Measurements from ENCODE around the gene NT5C3B.
"Not testable (repeated sequence)": the region's sequence is repeated elsewhere in the genome, so short reads cannot be mapped to it uniquely, and the experiment has no call there.

NT5C3B gene

GRCh38 chr17:41839448-41839847 lies 3.4 kb upstream of the NT5C3B start:
- H3K9ac ChIP-seq (ENCODE audit: low read length); H3K4me1 ChIP-seq (ENCODE audit: control insufficient read depth, insufficient read depth, low read length); H3K27me3 ChIP-seq (ENCODE audit: control insufficient read depth, insufficient read depth, low read length); H3K27ac ChIP-seq (ENCODE audit: low read depth, low read length); H3K4me3 ChIP-seq (ENCODE audit: low read depth, low read length); H3K9me3 ChIP-seq (ENCODE audit: control insufficient read depth, insufficient read depth, low read depth, low read length); H3K36me3 ChIP-seq (ENCODE audit: control insufficient read depth, insufficient read depth, low read length): not testable (repeated sequence)

- Histone ChIP-seq H3K9ac (ENCODE audit: low read length) (no peak within 1 kb of the TSS), H3K4me3 (ENCODE audit: low read depth, low read length) (peak within 1 kb of the TSS; percentile 66; the same call in 1 of the 2 replicates)
These were observed 1.9 kb upstream of the NT5C3B start, which contains the start of gene KLHL10 for GRCh38 chr17:41837761-41838538. TSS of gene KLHL10 (plus strand) at chr17:41837825. CDS start at chr17:41837933, 108 bp downstream.

GRCh38 chr17:41836550-41837196 lies 641 bp upstream of the NT5C3B start:
- Histone ChIP-seq H3K36me3 (ENCODE audit: control insufficient read depth, insufficient read depth, low read length) (peaks cover 14% of the 10 kb centered on the region), H3K4me3 (ENCODE audit: low read depth, low read length) (peak overlapping the region; percentile 66), H3K27me3 (ENCODE audit: control insufficient read depth, insufficient read depth, low read length) (peaks cover 5% of the 10 kb centered on the region; the same call in 1 of the 2 replicates), H3K4me1 (ENCODE audit: control insufficient read depth, insufficient read depth, low read length) (peaks cover 8% of the 10 kb centered on the region; the same call in 1 of the 2 replicates), H3K9me3 (ENCODE audit: control insufficient read depth, insufficient read depth, low read depth, low read length) (no peaks in the 10 kb centered on the region), H3K9ac (ENCODE audit: low read length) (no peak overlapping the region), H3K27ac (ENCODE audit: low read depth, low read length) (no peak overlapping the region)

More at GRCh38 chr17:41837761-41838538, 1.9 kb upstream of the NT5C3B start, which contains the start of gene KLHL10:
- Histone ChIP-seq H3K27ac (ENCODE audit: low read depth, low read length) (no peak within 1 kb of the TSS), H3K36me3 (ENCODE audit: control insufficient read depth, insufficient read depth, low read length) (peaks cover 5% of the 10 kb centered on the region; the same call in 1 of the 2 replicates), H3K9me3 (ENCODE audit: control insufficient read depth, insufficient read depth, low read depth, low read length) (no peaks in the 10 kb centered on the region), H3K27me3 (ENCODE audit: control insufficient read depth, insufficient read depth, low read length) (peaks cover 5% of the 10 kb centered on the region; the same call in 1 of the 2 replicates), H3K4me1 (ENCODE audit: control insufficient read depth, insufficient read depth, low read length) (peaks cover 8% of the 10 kb centered on the region; the same call in 1 of the 2 replicates)

- Histone ChIP-seq H3K27me3 (ENCODE audit: control insufficient read depth, insufficient read depth, low read length) (peaks cover 5% of the 10 kb centered on the region; the same call in 1 of the 2 replicates), H3K9me3 (ENCODE audit: control insufficient read depth, insufficient read depth, low read depth, low read length) (no peaks in the 10 kb centered on the region), H3K9ac (ENCODE audit: low read length) (peak overlapping the region; percentile 46), H3K4me3 (ENCODE audit: low read depth, low read length) (peak overlapping the region; percentile 66), H3K36me3 (ENCODE audit: control insufficient read depth, insufficient read depth, low read length) (peaks cover 26% of the 10 kb centered on the region), H3K4me1 (ENCODE audit: control insufficient read depth, insufficient read depth, low read length) (peaks cover 8% of the 10 kb centered on the region; the same call in 1 of the 2 replicates), H3K27ac (ENCODE audit: low read depth, low read length) (no peak overlapping the region)
These were observed 725 bp downstream of the NT5C3B start for GRCh38 chr17:41835214-41835799.

GRCh38 chr17:41829961-41830360 lies 6.1 kb downstream of the NT5C3B start:
- not testable (repeated sequence) for H3K9me3 ChIP-seq (ENCODE audit: control insufficient read depth, insufficient read depth, low read depth, low read length); H3K27ac ChIP-seq (ENCODE audit: low read depth, low read length); H3K27me3 ChIP-seq (ENCODE audit: control insufficient read depth, insufficient read depth, low read length); H3K4me1 ChIP-seq (ENCODE audit: control insufficient read depth, insufficient read depth, low read length); H3K4me3 ChIP-seq (ENCODE audit: low read depth, low read length); H3K9ac ChIP-seq (ENCODE audit: low read length)
- H3K36me3 ChIP-seq (ENCODE audit: control insufficient read depth, insufficient read depth, low read length), result peaks cover 68% of the 10 kb centered on the region

DNA sequence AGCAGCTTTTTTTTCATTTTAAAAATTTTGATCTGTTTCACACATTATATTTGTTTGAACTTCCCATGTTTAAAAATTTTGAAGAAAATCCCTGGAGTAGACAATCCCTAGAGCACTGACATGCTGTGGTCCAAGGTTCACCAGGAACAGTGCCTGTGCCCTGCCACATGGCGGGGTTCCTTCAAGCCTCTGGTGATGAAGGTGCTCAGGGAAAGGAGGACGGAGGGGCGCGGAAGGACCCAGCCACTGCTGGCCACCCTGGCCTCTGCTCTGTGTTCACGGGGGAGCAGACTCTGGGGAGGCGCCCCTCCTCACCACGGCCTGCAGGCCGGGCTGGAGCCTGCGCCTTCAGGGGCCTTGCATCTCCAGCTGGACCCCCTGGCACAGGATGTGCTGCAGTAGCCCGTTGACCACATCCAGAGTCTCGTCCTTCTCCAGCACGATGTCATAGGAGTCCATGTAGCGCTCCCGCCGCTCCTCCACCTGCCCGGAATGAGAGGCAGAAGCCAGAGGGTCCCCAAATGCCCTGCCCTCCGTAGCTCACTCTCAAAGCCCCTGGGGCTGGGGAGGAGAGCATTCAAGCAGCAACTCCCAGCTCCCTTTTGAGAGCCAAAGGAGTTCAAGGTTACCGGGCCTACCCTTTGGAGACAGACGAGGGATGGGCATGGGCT lies 10.7 kb downstream of the NT5C3B start:
- H3K4me3 ChIP-seq (ENCODE audit: low read depth, low read length), result no peak overlapping the region
- peaks cover 63% of the 10 kb centered on the region for H3K36me3 ChIP-seq (ENCODE audit: control insufficient read depth, insufficient read depth, low read length)
- no peak overlapping the region for H3K9ac ChIP-seq (ENCODE audit: low read length)
- H3K9me3 ChIP-seq (ENCODE audit: control insufficient read depth, insufficient read depth, low read depth, low read length), result no peaks in the 10 kb centered on the region
- H3K4me1 ChIP-seq (ENCODE audit: control insufficient read depth, insufficient read depth, low read length), result no peaks in the 10 kb centered on the region
- H3K27ac ChIP-seq (ENCODE audit: low read depth, low read length), result no peak overlapping the region
- no peaks in the 10 kb centered on the region for H3K27me3 ChIP-seq (ENCODE audit: control insufficient read depth, insufficient read depth, low read length)

- Histone ChIP-seq H3K27ac (ENCODE audit: low read depth, low read length) (no peak overlapping the region), H3K9ac (ENCODE audit: low read length) (no peak overlapping the region), H3K9me3 (ENCODE audit: control insufficient read depth, insufficient read depth, low read depth, low read length) (no peaks in the 10 kb centered on the region), H3K27me3 (ENCODE audit: control insufficient read depth, insufficient read depth, low read length) (no peaks in the 10 kb centered on the region), H3K36me3 (ENCODE audit: control insufficient read depth, insufficient read depth, low read length) (peaks cover 64% of the 10 kb centered on the region), H3K4me1 (ENCODE audit: control insufficient read depth, insufficient read depth, low read length) (peaks cover 8% of the 10 kb centered on the region), H3K4me3 (ENCODE audit: low read depth, low read length) (no peak overlapping the region)
These were observed 11.9 kb downstream of the NT5C3B start for GRCh38 chr17:41824086-41824485.

- Histone ChIP-seq H3K36me3 (ENCODE audit: control insufficient read depth, insufficient read depth, low read length) (peaks cover 61% of the 10 kb centered on the region), H3K27me3 (ENCODE audit: control insufficient read depth, insufficient read depth, low read length) (no peaks in the 10 kb centered on the region), H3K9me3 (ENCODE audit: control insufficient read depth, insufficient read depth, low read depth, low read length) (no peaks in the 10 kb centered on the region), H3K9ac (ENCODE audit: low read length) (no peak overlapping the region), H3K4me3 (ENCODE audit: low read depth, low read length) (no peak overlapping the region), H3K4me1 (ENCODE audit: control insufficient read depth, insufficient read depth, low read length) (peaks cover 10% of the 10 kb centered on the region), H3K27ac (ENCODE audit: low read depth, low read length) (no peak overlapping the region)
These were observed 12.5 kb downstream of the NT5C3B start for GRCh38 chr17:41823580-41823979.

- no peak overlapping the region for H3K9ac ChIP-seq (ENCODE audit: low read length)
- peaks cover 62% of the 10 kb centered on the region for H3K36me3 ChIP-seq (ENCODE audit: control insufficient read depth, insufficient read depth, low read length)
- no peaks in the 10 kb centered on the region for H3K27me3 ChIP-seq (ENCODE audit: control insufficient read depth, insufficient read depth, low read length)
- no peak overlapping the region for H3K27ac ChIP-seq (ENCODE audit: low read depth, low read length)
- no peaks in the 10 kb centered on the region for H3K9me3 ChIP-seq (ENCODE audit: control insufficient read depth, insufficient read depth, low read depth, low read length)
- peaks cover 10% of the 10 kb centered on the region for H3K4me1 ChIP-seq (ENCODE audit: control insufficient read depth, insufficient read depth, low read length)
- H3K4me3 ChIP-seq (ENCODE audit: low read depth, low read length), result no peak overlapping the region
These were observed 12.9 kb downstream of the NT5C3B start for GRCh38 chr17:41823141-41823524.

DNA sequence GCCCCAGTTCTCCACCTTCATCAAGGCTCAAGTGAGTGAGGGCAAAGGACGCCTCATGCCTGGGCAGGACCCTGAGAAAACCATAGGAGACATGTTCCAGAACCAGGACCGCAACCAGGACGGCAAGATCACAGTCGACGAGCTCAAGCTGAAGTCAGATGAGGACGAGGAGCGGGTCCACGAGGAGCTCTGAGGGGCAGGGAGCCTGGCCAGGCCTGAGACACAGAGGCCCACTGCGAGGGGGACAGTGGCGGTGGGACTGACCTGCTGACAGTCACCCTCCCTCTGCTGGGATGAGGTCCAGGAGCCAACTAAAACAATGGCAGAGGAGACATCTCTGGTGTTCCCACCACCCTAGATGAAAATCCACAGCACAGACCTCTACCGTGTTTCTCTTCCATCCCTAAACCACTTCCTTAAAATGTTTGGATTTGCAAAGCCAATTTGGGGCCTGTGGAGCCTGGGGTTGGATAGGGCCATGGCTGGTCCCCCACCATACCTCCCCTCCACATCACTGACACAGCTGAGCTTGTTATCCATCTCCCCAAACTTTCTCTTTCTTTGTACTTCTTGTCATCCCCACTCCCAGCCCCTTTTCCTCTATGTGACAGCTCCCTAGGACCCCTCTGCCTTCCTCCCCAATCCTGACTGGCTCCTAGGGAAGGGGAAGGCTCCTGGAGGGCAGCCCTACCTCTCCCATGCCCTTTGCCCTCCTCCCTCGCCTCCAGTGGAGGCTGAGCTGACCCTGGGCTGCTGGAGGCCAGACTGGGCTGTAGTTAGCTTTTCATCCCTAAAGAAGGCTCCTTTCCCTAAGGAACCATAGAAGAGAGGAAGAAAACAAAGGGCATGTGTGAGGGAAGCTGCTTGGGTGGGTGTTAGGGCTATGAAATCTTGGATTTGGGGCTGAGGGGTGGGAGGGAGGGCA lies 13.6 kb downstream of the NT5C3B start:
- no peaks in the 10 kb centered on the region for H3K9me3 ChIP-seq (ENCODE audit: control insufficient read depth, insufficient read depth, low read depth, low read length)
- peaks cover 60% of the 10 kb centered on the region for H3K36me3 ChIP-seq (ENCODE audit: control insufficient read depth, insufficient read depth, low read length)
- no peaks in the 10 kb centered on the region for H3K27me3 ChIP-seq (ENCODE audit: control insufficient read depth, insufficient read depth, low read length)
- no peak overlapping the region for H3K4me3 ChIP-seq (ENCODE audit: low read depth, low read length)
- H3K4me1 ChIP-seq (ENCODE audit: control insufficient read depth, insufficient read depth, low read length), result peaks cover 10% of the 10 kb centered on the region
- no peak overlapping the region for H3K9ac ChIP-seq (ENCODE audit: low read length)
- H3K27ac ChIP-seq (ENCODE audit: low read depth, low read length), result no peak overlapping the region

Data from HUES6 (cell line).